HepG2 (cell line): ENCODE data around the gene NDUFS7. TPM values are rescaled to one million over a fixed set of nuclear protein-coding genes. Genes with fewer than 3 reads are reported as not detected.

Source experiments
- JUN ChIP-seq: sonication (generic); formaldehyde crosslinking; IDR thresholded peaks from 2 replicates; pipeline ENCODE4 v1.4.0; 2020; ENCODE audit warnings: mild to moderate bottlenecking, missing genetic modification reagents
- REL ChIP-seq: sonication (generic); formaldehyde crosslinking; conservative IDR thresholded peaks from 2 replicates; pipeline ENCODE4 v1.8.0; 2022; ENCODE audit warnings: mild to moderate bottlenecking, missing genetic modification reagents, moderate library complexity
- RORA ChIP-seq: sonication (generic); formaldehyde crosslinking; IDR thresholded peaks from 2 replicates; pipeline ENCODE4 v1.5.0; 2020; ENCODE audit warnings: mild to moderate bottlenecking, missing genetic modification reagents, moderate library complexity
- SOX6 ChIP-seq, 2 experiments: fragments of 450-650 bp in 1 of 2; sonication (generic) in 1 of 2; formaldehyde crosslinking in 1 of 2; IDR thresholded peaks; 2 replicates each; pipeline versions ENCODE4 v1.4.0 to v1.6.1; 2017 to 2020; ENCODE audit warnings: antibody characterized with exemption in 1 of 2, mild to moderate bottlenecking in 1 of 2, missing genetic modification reagents in 1 of 2
- TBX2 ChIP-seq: sonication (generic); formaldehyde crosslinking; IDR thresholded peaks from 2 replicates; pipeline ENCODE4 v1.5.0; 2020; ENCODE audit warnings: missing genetic modification reagents, mild to moderate bottlenecking, borderline replicate concordance
- ZBTB37 ChIP-seq: sonication (generic); formaldehyde crosslinking; IDR thresholded peaks from 2 replicates; pipeline ENCODE4 v1.4.0; 2020; ENCODE audit warnings: mild to moderate bottlenecking, missing genetic modification reagents
- ZFP36L1 ChIP-seq: sonication (generic); formaldehyde crosslinking; IDR thresholded peaks from 2 replicates; pipeline ENCODE4 v1.8.0; 2022; ENCODE audit warnings: mild to moderate bottlenecking, missing genetic modification reagents, moderate library complexity
- ZNF207 ChIP-seq: fragments of 450-650 bp; IDR thresholded peaks from 2 replicates; pipeline ENCODE4 v1.6.1; 2016; ENCODE audit warnings: antibody characterized with exemption, borderline replicate concordance
- ZNF280B ChIP-seq: sonication (generic); formaldehyde crosslinking; IDR thresholded peaks from 2 replicates; pipeline ENCODE4 v1.5.0; 2020; ENCODE audit warnings: missing genetic modification reagents, mild to moderate bottlenecking, borderline replicate concordance
- ZNF407 ChIP-seq: sonication (generic); formaldehyde crosslinking; IDR thresholded peaks from one replicate; pipeline ENCODE4 v1.5.1; 2020; ENCODE audit warnings: mild to moderate bottlenecking, missing genetic modification reagents; ENCODE audit errors: not compliant biosample characterization
- ZNF460 ChIP-seq: sonication (generic); formaldehyde crosslinking; IDR thresholded peaks from 2 replicates; pipeline ENCODE4 v1.5.1; 2020; ENCODE audit warnings: missing genetic modification reagents, mild to moderate bottlenecking, borderline replicate concordance
- ZNF580 ChIP-seq: IDR thresholded peaks from 2 replicates; pipeline ENCODE4 v1.6.1; 2016; ENCODE audit warnings: low read depth, borderline replicate concordance
- ZNF589 ChIP-seq: sonication (generic); formaldehyde crosslinking; conservative IDR thresholded peaks from 2 replicates; pipeline ENCODE4 v1.8.0; 2022; ENCODE audit warnings: mild to moderate bottlenecking, moderate library complexity, missing genetic modification reagents
- ZSCAN31 ChIP-seq: sonication (generic); formaldehyde crosslinking; IDR thresholded peaks from 2 replicates; pipeline ENCODE4 v1.5.0; 2020; ENCODE audit warnings: low read depth, mild to moderate bottlenecking, missing genetic modification reagents
- polyA plus RNA-seq, 8 experiments: library from polyadenylated mRNA; depleted of rRNA in 3 of 8; stranded (reverse) in 7 of 8; unstranded in 1 of 8; fragments of >200 nt; fragmentation: Illumina TruSeq in 4 of 8; extraction: Trizol in 4 of 8; gene quantifications; 2 replicates each; pipeline versions ENCODE4 v1.2.1 to v1.2.3, GENCODE V29; 2011 to 2016; ENCODE audit warnings: low read depth in 4 of 8, missing spikeins in 1 of 8, mixed read lengths in 1 of 8; ENCODE audit not compliant: insufficient read depth in 1 of 8
- total RNA-seq, 5 experiments: library from RNA; depleted of rRNA; stranded (reverse); fragments of >200 nt; fragmentation: Illumina TruSeq; extraction: Trizol; gene quantifications; 2 replicates each; pipeline ENCODE4 v1.2.3, GENCODE V29; 2016; ENCODE audit warnings: low read depth in 1 of 5

The NDUFS7 gene
- total and polyA plus RNA-seq, 2 of the 13 experiments (the other 11 are each of a cell fraction or from before 2014, with no cell fraction given), result 34.3 to 66.9 TPM

GRCh38 chr19:1400281-1401137 is 16.8 kb downstream of the NDUFS7 start (continued):
- TF ChIP-seq ZNF580 (peak; percentile 30; the same call in 1 of the 2 replicates), ZNF589 (CRISPR knock-in tag) (no peak), ZNF460 (peak; percentile 71; the same call in 1 of the 2 replicates), ZNF407 (CRISPR knock-in tag) (peak; percentile 10), TBX2 (CRISPR knock-in tag) (peak; percentile 84), ZBTB37 (CRISPR knock-in tag) (no peak), ZNF207 (no peak), RORA (CRISPR knock-in tag) (no peak), ZNF280B (CRISPR knock-in tag) (peak; percentile 24; the same call in 1 of the 2 replicates), REL (CRISPR knock-in tag) (no peak), JUN (CRISPR knock-in tag) (no peak), SOX6 (IDR thresholded peaks at IDR 0.05) (no peak), SOX6 (CRISPR knock-in tag; IDR thresholded peaks at IDR 0.05) (peak; percentile 83), ZFP36L1 (CRISPR knock-in tag) (no peak), ZSCAN31 (CRISPR knock-in tag) (peak; percentile 95)
